Measurements from ENCODE around the gene EN1. TPM values are rescaled to one million over a fixed set of nuclear protein-coding genes. Genes with fewer than 3 reads are reported as not detected.

Gene EN1
- total and polyA plus RNA-seq, 7 donors: not detected

DNA sequence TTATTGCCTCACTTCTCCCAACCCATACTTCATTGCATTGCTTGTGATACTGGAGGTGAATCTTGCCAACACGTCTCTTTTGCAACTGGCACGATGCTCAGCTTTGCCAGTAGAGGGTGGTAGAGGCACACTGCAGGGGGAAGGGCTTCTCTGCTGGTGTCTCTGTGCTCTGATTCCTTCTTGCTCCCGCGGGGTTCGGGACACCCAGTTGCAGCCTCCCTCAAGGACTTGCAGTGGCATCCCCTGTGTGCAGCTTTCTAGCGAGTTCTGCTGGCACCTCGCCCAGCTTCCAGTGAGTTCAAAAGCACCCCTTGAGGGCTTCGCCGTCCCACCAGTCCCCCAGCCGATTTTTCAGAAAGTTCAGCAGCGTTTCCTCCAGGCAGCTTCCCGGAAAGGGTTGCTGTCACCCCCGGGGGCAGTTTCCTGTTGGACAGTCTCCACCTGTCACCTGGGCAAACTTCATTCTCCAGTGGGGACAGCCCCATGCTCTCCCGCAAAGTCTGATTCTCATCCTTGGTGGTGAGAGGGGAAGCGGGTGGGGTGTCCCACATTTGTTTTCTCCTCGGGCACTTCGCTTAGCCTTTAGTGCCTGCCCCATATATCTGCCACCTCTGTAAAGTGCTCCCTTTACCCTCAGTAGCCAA is 35.4 kb upstream of the EN1 start:
- 9 to 21% methylated on average over 17 of the region's 17 CpGs for WGBS, 2 donors
- DNase-seq: peak; percentile 76
- Histone ChIP-seq H3K9me3 (no peaks in the 10 kb centered on the region), H3K36me3 (no peaks in the 10 kb centered on the region), H3K4me3 (peak overlapping the region in 1 of 4 donors; percentile 28), H3K4me1 (peaks cover 0 to 6% (median 0%) of the 10 kb centered on the region in 4 donors), H3K27me3 (peaks cover 0 to 42% (median 0%) of the 10 kb centered on the region in 3 donors), H3K27ac (no peak overlapping the region)
- intact Hi-C loops (cut with DNase I): loop anchor here (5.0 kb wide), 1 partner anchor 594 kb away; no protein-coding TSS in a partner anchor
- TF ChIP-seq, protein P1, sequence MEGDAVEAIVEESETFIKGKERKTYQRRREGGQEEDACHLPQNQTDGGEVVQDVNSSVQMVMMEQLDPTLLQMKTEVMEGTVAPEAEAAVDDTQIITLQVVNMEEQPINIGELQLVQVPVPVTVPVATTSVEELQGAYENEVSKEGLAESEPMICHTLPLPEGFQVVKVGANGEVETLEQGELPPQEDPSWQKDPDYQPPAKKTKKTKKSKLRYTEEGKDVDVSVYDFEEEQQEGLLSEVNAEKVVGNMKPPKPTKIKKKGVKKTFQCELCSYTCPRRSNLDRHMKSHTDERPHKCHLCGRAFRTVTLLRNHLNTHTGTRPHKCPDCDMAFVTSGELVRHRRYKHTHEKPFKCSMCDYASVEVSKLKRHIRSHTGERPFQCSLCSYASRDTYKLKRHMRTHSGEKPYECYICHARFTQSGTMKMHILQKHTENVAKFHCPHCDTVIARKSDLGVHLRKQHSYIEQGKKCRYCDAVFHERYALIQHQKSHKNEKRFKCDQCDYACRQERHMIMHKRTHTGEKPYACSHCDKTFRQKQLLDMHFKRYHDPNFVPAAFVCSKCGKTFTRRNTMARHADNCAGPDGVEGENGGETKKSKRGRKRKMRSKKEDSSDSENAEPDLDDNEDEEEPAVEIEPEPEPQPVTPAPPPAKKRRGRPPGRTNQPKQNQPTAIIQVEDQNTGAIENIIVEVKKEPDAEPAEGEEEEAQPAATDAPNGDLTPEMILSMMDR (IDR thresholded peaks at IDR 0.05): peak; percentile 48 to 74 (median 60)
- no peak for TF ChIP-seq EP300 (IDR thresholded peaks at IDR 0.05)

DNA sequence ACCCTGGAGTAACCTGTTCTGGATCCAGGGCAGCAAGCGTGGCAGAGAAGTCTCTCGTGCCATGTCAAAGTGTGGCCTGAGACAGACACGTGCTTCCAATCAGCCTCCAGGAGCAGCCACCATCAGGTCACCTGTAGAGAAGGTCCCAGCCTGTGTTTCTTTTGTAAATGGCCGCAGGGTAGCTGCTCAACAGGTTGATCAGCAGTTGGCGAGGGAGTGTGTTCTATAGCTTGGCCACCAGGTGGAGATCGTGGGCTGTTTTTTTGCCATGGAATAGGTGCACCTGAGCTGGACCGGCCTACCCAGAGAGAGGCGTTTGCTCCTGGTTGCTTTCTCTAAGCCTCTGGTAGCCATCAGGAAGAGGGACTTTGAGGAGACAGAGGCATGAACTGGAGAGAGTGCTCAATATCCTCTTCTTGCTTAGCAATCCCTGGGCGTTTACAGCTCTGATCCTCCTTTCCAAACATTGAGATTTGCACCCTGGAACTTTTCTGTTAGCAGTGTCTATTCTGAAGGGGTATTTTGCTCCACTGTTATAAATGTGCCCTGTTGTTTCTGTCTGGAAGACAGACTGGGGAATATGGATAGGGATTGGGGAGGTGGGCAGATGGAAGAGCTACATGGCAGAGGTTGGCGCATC is 34.2 kb upstream of the EN1 start:
- H3K4me1 ChIP-seq: peaks cover 0 to 6% (median 0%) of the 10 kb centered on the region in 4 donors
- no peak for TF ChIP-seq EP300 (IDR thresholded peaks at IDR 0.05)
- TF ChIP-seq, protein P1 (IDR thresholded peaks at IDR 0.05): peak; percentile 6 to 72 (median 67)
- no peak overlapping the region for H3K27ac ChIP-seq
- intact Hi-C loops (cut with DNase I): loop anchor here (5.0 kb wide), 1 partner anchor 596 kb away; no protein-coding TSS in a partner anchor
- no peak overlapping the region for H3K4me3 ChIP-seq
- peaks cover 0 to 49% (median 0%) of the 10 kb centered on the region in 3 donors for H3K27me3 ChIP-seq
- no peaks in the 10 kb centered on the region for H3K9me3 ChIP-seq
- 14 to 17% methylated on average over 10 of the region's 10 CpGs for WGBS, 2 donors
- DNase-seq: no peak
- H3K36me3 ChIP-seq: no peaks in the 10 kb centered on the region

DNA sequence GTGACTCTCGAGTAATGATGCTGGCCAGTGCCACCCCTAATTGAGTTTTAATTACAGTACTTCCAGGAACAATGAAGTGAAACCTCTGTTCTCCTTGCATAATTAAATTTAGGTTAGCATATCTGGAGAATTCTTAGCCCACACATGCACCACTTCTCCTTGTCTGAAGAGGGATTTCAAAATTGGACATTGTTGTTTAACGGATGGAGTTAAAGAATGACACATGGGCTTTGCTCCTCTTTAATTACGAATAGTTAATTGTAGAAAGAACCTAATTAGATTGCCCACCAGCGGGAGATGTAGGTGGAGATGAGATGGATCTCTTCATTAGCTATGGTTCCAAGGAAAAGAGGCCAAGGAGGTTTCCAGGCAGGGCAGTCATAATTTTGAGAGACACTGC is 33.1 kb upstream of the EN1 start:
- no peak for DNase-seq
- Histone ChIP-seq H3K36me3 (no peaks in the 10 kb centered on the region), H3K4me1 (peaks cover 0 to 6% (median 0%) of the 10 kb centered on the region in 4 donors), H3K9me3 (no peaks in the 10 kb centered on the region), H3K27me3 (peaks cover 0 to 57% (median 4%) of the 10 kb centered on the region in 3 donors), H3K27ac (no peak overlapping the region), H3K4me3 (no peak overlapping the region)
- no peak for TF ChIP-seq EP300 (IDR thresholded peaks at IDR 0.05)
- TF ChIP-seq POLR2A (IDR thresholded peaks at IDR 0.05): no peak
- TF ChIP-seq, protein P1 (IDR thresholded peaks at IDR 0.05): no peak
- intact Hi-C loops (cut with DNase I): loop anchor here (5.0 kb wide), 1 partner anchor 597 kb away; no protein-coding TSS in a partner anchor
- 66 to 80% methylated on average over 4 of the region's 4 CpGs for WGBS, 2 donors

DNA sequence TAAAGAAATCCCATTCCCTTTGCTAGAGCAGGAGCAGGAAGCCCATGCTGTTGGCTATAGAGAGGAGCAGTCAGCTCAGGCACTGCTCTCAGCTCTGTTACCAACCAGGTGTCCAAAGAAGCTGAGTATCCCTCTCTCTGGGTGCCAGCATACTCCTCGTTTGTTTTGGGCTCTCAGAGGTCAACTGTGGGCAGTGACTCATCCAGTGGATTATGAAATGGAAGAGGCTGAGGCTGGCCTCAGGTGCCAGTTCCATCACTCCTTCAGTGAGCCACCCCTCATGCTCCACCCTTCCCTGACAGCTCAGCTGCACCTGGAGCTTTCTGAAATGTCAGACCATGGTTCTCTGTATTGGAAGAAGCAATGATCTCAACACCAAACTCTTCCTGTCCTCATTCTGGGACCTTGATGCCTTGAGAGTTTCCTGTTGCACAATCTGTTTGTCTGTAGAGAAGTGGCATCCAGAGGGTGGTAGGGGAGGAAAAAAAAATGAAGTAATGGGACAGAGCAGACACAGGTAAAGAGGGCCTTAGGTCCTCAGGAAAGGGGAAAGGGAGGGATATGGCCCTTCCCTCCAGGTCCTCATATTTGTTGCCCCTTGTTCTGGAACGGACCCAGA is 31.2 kb upstream of the EN1 start:
- no peak overlapping the region for H3K27ac ChIP-seq
- H3K9me3 ChIP-seq: no peaks in the 10 kb centered on the region
- H3K4me3 ChIP-seq: no peak overlapping the region
- H3K4me1 ChIP-seq: peaks cover 0 to 6% (median 0%) of the 10 kb centered on the region in 4 donors
- intact Hi-C loops (cut with DNase I): no loop called here
- DNase-seq: no peak
- no peaks in the 10 kb centered on the region for H3K36me3 ChIP-seq
- peaks cover 4 to 69% (median 4%) of the 10 kb centered on the region in 3 donors for H3K27me3 ChIP-seq
- TF ChIP-seq, protein P1 (IDR thresholded peaks at IDR 0.05): no peak
- TF ChIP-seq POLR2AphosphoS5 (IDR thresholded peaks at IDR 0.05): no peak
- TF ChIP-seq POLR2A (IDR thresholded peaks at IDR 0.05): no peak
- TF ChIP-seq EP300 (IDR thresholded peaks at IDR 0.05): no peak
- WGBS, 2 donors: 42 to 59% methylated on average over 2 of the region's 2 CpGs
